Measurements from ENCODE around the gene PPM1E.

The PPM1E gene

DNA sequence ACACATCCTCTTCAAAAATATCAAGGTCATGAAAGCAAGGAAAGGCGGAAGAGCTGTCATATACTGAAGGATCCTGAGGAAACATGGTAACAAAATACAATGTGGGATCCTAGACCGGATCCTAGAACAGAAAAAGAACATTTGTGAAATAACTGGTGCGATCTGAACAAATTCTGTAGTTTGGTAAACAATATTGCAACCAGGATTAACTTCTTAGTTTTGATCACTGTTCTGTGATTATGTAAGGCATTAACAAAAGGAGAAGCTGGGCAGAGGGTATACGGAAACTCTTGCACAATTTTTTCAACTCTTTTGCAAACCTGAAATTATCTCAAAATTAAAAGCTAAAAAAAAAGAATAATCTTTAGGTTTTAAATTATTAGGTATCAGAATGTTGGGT lies 241.3 kb downstream of the PPM1E start:
- no peak for DNase-seq (ENCODE audit: low read depth in 3 of 3)

DNA sequence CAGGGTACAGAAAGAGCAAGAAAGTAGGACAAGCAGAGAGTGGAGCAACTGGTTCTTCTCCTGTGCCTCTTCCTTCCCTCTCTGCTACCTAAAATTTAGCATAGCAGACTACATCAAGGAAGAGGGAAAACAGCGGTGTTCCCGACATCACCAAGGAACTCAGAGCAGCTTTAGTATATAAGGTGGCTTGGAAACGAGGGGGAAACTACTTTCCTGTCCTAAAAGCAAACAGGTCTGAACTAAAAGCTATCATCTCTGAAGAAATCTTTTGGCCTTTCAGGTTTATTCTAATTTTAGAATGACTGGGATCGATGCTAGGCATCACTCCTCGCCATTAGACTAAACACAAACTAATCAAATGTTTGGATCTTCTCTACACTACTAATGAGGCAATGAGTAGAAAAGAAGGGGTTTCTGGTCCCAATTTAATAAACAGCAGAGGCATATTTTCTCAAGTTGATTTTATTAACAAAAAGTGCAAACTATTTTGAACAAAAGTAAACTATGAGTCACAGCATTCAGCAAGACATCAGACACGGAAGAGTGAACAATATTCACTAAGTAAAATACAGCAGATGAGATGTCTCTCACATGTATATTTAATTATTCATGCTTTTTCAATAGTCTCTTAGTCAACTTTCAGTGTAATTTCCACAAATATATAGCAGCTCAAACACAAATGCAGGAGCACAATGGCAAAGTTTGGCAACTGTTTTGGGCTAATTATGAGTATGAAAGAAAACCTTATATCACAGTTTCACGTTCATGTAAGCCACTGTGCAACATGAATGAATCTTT lies 242.3 kb downstream of the PPM1E start:
- no peak for DNase-seq (ENCODE audit: low read depth in 3 of 3)

DNA sequence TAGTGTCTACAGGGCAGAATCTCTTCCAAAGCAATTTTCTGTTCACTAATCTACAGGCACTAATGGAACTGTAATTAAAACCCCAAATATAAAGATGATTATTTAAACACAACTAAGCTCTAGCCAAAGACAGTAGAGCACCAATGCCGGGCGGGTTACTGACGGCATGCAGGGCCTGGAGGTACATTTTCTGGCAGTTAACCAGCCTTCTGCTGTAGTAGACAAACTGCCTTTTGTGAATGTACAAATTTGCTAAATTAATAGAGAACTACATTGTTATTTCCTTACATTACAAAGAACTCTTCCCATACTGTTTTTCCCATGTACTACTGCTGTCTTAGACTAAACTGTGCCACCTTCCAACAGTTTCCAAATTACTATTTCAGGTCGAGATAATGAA lies 243.2 kb downstream of the PPM1E start:
- no peak for DNase-seq (ENCODE audit: low read depth in 3 of 3)

DNA sequence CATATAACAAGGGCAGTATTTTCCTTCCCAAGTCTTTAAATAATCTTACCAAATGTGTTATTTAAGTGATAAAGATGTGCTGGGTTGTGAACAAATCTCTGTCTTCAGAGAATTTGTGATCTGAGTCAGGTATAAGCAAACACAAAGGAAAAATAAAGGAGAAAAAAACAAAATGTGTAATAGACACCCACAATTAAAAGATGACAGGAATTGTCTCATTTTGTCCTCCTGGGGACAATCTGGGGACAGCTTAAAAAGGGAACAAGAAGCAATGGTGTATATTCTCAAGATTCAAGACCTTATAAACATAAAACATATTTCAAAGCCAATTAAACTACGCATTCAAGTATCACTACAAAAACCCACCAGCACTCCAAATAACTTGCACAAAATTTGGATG lies 243.8 kb downstream of the PPM1E start:
- no peak for DNase-seq (ENCODE audit: low read depth in 3 of 3)

DNA sequence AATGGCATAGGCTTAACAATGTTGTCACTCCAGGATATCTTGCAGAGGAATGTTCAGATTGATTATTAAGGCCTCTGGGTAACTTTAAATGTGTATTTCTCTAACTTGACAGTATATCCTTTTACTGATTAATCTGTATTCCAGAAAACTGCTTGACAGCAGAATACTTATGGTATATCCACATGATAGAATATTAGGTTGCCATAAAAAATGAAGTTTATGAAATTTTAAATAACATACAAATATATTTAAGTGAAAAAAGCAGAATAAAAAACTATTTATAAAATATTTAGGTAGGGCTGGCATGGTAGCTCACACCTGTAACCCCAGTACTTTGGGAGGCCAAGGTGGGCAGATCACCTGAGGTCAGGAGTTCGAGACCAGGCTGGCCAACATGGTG lies 244.4 kb downstream of the PPM1E start:
- DNase-seq (ENCODE audit: low read depth in 3 of 3) = no peak

DNA sequence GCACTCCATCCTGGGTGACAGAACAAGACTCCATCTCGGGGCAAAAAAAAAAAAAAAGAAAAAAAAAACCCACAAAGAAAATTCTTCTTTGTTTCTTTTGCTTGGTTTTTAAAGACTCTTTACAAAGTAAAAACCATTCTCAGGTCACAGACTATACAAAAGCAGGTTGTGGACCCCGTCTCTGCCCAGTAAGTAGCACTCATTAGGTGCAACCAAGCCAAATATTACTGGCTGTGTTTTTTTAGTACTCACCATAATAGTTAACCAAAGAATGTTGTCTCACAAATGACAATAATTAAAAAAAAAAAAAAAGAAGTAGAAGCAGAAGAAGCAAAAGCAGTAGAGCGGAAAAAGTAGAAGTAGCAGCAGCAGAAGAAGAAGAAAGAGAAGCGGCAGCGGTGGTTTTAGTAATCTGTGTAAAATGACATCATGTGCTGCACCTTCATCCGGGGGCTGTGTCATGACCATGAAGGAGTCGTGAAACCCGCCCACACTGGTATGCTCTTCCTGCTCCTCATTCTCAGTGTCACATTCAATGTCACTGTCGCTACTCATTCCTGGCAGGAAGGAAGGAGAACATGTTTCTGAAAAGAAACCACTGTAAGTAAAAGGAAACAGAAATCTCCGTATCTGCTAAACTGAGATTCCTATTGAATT lies 245.6 kb downstream of the PPM1E start:
- DNase-seq (ENCODE audit: low read depth in 3 of 3) = peak; percentile 47 to 67 (median 65)

DNA sequence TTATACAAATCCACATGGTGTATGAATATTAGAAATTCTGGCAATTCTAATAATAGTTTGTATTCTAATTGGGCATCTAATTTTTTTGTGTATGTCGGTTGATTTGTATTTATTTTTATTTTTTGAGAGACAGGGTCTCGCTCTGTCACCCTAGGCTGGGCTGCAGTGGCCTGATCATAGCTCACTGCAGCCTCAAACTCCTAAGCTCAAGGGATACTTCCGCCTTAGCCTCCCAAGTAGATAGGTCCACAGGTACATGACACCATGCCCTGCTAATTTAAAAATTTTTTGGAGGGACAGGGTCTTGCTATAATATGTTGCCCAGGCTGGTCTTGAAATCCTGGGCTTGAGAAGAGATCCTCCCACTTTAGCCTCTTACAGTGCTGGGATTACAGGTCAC lies 246.5 kb downstream of the PPM1E start:
- no peak for DNase-seq (ENCODE audit: low read depth in 3 of 3)

DNA sequence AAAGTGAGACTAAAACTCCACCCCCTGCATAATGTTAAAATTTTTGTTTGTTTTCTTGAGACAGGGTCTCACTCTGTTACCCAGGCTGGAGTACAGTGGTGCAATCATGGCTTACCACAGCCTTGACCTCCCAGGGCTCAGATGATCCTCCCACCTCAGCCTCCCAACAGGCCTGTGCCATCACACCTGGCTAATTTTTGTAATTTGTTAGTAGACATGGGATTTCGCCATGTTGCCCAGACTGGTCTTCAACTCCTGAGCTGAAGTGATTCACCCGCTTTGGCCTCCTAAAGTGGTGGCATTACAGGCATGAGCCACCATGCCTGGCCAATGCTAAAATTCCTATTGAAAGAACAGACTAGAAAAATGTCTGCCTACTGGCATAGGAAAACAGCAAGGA lies 247.2 kb downstream of the PPM1E start:
- DNase-seq (ENCODE audit: low read depth in 3 of 3) = no peak

DNA sequence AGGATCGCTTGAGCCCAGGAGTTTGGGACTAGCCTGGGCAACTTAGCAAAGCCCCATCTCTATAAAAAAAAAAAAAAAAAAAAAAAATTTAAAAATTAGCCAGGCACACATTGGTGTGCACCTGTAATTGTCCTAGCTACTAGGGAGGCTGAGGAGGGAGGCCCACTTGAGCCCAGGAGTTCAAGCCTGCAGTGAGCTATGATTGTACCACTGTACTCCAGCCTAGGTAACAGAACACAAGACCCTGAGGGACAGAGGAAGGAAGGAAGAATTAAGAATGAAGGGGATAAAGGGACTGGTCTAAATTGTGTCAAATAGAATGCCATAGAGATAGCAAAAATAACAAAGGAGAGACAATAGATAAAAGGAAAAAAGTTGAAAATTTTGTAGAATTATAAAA lies 248.2 kb downstream of the PPM1E start:
- DNase-seq (ENCODE audit: low read depth in 3 of 3) = no peak

DNA sequence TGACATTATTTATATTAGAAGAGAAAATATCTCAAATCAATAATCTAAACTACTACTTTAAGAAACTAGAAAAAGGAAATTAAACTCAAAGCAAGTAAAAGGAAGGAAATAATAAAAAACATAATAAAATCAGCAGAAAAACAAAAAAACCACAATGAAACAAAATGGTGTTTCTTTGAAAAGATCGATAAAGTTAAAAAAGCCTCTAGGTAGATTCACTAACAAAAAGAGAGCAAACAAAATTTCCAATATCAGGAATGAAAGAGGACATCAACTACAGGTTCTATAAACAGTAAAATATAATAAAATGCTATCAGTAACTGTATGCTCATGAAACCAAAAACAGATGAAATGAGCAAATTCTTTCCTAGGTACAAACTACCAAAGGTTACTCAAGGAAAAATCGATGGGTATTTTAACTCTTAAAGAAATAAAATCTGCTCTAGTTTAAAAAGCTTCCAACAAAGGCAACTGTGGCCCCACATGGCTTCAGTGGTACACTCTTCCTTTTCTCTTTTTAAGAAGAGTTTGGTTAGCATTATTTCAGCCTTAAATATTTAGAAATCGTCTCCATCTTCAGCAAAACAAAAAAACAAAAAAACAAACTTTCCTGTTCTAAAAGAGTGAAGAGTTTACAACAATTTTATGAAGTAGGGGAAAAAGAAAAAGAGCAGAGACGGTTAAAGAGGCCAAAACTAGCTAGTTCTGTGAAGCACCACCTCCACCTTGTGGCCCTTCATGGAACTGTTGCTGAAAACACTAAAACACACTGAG lies 248.9 kb downstream of the PPM1E start:
- peak; percentile 40 to 60 (median 47) for DNase-seq (ENCODE audit: low read depth in 3 of 3)

DNA sequence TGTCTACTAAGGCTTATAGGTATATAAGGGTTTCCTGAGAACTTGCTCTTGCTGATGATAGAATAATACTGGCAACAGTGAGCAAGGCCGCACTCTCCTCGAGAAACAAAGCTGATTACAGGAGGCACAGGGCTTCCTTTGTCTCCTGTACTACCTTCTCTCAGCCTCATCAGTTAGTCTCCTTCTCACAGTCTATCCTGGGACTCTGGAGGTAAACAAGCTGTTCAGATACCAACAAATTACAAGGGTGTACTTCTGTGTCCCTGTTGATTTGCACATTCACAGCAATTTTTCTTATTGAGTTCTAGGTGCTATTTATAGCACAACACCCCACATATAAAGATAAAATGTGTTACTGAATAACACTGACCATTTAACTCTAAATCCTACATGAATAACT lies 252.3 kb downstream of the PPM1E start:
- DNase-seq (ENCODE audit: low read depth in 3 of 3) = no peak

DNA sequence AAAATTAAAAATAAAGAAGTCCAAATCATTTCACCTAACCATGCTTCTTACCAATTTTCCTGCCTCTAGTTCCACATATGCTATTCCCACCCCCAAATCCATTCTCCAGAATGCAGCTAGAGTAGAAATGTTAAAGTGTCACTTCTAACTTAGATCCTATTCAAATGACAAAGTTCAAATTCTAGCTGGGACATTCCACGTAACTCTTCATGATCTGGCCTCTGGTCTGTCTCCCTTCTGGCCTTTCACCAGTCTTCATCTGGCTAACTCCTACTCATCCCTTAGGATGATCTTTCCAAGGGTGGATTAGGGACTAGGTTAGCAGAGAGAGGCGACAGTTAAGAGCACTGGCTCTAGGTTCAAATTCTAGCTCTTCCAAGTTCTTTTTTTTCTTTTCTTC lies 253.1 kb downstream of the PPM1E start:
- DNase-seq (ENCODE audit: low read depth in 3 of 3) = no peak

DNA sequence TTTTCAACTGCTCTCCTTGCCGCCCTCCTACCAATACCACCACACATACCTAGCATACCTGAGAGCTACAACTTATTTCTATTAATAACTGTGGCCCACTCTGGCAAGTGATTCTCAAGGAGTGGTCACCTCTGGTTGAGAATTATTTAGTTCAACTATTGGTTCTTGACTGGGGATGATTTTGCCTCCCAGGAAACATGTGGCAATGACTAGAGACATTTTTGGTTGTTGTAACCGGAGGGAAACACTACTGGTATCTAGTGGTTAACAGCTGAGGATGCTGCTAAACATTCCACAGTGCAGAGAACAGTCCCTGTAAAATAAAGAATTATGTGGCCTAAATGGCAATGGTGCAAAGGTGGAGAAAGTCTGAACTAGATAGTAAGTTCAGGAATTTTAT lies 254.4 kb downstream of the PPM1E start:
- no peak for DNase-seq (ENCODE audit: low read depth in 3 of 3)

DNA sequence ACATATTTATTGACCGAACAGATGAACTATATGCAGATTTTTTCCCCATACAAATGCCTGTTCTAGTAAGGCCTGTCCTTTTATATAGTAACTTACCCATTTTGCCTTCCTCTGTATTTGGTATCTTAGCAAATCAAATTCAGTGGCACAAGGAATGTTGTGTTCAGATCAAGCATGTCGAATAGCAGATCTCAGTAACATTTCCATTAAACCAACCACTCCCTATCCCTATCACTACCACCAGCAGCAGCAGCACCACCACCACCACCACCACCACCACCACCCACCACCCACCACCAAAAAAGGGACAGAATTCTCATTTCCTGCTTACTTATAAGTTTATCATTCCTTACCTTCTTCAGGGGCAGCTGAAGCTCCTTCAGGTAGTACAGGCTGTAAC lies 256.3 kb downstream of the PPM1E start:
- no peak for DNase-seq (ENCODE audit: low read depth in 3 of 3)

DNA sequence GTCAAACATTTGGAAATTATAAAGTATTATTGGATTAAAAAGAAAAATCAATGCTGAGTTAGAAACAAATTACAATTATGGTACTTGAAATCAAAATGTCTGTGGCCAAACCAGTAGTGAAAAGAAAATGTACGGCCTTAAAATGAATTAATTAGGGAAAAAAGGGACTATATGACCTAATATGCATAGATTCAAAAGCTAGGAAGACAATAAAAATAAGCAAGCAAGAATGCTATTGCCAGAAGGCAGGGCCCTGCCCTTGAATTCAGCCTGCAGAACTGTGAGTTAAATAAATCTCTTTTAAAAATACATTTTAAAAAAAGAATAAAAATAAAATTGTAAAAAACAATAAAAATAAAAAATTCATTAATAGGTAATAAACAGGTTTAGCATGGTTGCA lies 262.4 kb downstream of the PPM1E start:
- no peak for DNase-seq (ENCODE audit: low read depth in 3 of 3)

DNA sequence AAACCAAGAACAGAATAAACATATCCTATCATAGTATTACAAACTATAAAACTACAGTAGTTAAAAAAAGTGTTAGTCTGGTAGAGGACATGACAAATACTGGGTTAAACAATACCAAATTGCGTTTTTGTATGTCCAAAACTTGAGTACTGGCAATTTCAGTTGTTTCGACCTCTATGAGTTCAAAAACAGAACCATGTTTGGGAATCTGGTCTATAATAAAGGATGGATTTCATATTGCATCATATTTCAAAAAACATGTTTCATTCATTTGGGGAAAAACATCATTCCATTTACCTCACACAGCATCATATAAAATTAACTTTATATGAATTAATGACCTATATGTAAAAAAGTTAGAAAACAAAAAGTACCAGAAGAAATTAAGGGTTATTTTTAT lies 269.3 kb downstream of the PPM1E start:
- no peak for DNase-seq (ENCODE audit: low read depth in 3 of 3)

DNA sequence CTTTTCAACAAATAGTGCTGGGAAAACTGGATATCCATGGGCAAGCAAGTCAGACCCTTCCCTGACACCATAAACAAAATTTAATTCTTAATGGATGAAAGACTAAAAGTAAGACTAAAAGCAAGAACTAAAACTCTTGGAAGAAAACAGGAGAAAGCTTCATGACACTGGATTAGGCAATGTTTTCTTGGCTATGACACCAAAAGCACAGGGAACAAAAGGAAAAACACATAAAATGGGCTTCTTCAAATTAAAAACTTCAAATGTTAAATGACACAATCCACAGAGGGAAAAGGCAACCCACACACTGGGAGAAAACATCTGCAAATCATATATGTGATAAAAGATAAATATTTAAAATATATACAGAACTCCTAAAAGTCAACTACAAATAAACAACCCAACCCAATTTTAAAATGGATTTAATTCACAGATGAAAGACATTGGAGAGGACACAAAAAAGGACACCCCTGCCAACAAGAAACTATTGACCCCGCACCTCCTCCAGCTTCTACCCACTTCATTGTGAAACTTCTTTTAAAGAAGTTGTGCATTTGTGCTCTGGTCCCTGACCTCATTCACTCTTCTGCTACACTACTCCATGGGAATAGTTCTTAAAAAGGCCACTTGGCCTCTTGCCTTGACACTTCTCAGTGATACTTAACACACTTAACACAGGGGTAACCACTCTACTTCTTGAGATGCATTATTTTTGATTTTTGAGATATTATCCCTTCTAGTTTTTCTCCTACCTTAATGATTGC lies 270.7 kb downstream of the PPM1E start:
- DNase-seq (ENCODE audit: low read depth in 3 of 3) = no peak

DNA sequence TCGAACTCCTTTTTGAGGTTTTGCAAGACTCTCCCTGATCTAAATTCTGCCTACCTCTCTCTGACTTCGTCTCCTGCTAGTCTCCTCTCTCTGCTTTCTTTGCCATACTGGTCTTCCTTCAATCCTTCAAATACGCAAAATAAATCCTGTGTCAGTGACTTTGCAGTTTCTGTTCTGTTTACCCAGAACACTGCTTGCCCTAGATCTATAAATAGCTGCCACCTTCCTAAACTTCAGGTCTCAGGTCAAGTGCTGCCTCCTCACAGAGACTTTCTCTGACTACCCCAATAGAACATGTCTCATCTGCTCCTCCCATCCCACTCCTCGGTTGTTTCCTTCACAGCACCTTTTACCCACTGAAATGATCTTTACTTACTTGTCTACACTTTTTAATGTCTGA lies 272.1 kb downstream of the PPM1E start:
- DNase-seq (ENCODE audit: low read depth in 3 of 3) = no peak

DNA sequence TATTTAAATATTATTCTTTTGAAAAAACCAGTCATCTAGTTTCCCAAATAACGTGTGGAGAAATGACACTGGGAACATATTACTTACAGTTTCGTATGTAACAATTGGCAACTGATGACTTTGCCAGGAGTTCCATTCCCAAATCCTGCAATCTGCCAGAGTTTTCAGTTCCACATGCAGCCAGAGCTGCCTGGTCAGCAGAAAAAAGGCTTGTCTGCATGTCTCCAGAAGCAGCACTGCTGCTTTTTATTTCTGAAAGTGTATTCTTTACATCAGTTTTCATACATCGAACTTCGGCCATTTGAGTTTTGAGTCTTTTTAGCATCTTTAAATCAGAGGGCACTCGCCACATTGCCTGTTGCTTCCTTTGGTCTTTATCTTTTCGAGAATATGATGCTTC lies 272.7 kb downstream of the PPM1E start:
- no peak for DNase-seq (ENCODE audit: low read depth in 3 of 3)

DNA sequence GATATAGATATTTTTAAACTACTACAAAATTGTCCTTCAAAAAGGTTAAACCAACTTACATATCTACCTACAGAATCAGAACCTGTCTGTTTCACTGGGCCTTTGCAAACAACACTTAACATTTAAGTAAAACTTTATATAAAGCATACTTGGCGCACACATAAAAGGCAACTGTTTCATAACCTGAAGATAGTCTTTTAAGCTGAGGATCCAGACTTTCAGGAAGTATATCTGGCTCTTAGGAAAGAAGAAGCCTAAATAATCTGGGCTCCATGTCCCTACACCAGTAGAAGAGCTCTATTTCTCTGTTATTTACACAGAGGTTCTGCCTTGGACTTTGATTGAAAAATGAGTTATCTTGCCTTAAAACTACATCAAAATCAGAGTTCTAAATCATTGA lies 275.2 kb downstream of the PPM1E start:
- no peak for DNase-seq (ENCODE audit: low read depth in 3 of 3)

Data from stimulated activated CD4-positive, alpha-beta T cell treated with anti-CD3 and anti-CD28 coated beads, TNF-alpha, amount 100 ng/mL, for 24 hours (primary cell).